Body of pancreas (tissue), 4 donors: ENCODE data around the gene DHRS12. TPM values are rescaled to one million over a fixed set of nuclear protein-coding genes. Genes with fewer than 3 reads are reported as not detected.

Experiments
- ATAC-seq: fragments of 150-250 bp; one replicate; pipeline ENCODE4 v1.9.1; 2016
- DNase-seq, 4 donors: peaks; one replicate each; pipeline ENCODE4 v3.0.0-alpha.2; 2019
- H3K27ac ChIP-seq, 4 donors: fragments of 200-600 bp; sonication (generic); 1 replicate in 3 of 4; 2 replicates in 1 of 4; pipeline versions ENCODE4 v1.5.1 to v1.6.1; 2016 to 2019; ENCODE audit warnings: mild to moderate bottlenecking in 1 of 4, mixed read lengths in 1 of 4, moderate library complexity in 1 of 4
- H3K27me3 ChIP-seq, 2 donors: fragments of 200-600 bp; sonication (generic); one replicate each; pipeline ENCODE4 v1.6.0; 2016; ENCODE audit warnings: mild to moderate bottlenecking in 1 of 2
- H3K36me3 ChIP-seq, 2 donors: fragments of 200-600 bp; sonication (generic); replicated peaks in 1 of 2; 2 replicates each; pipeline ENCODE4 v1.5.1; 2016; ENCODE audit warnings: low read depth in 2 of 2; ENCODE audit not compliant: insufficient read depth in 1 of 2
- H3K4me1 ChIP-seq: fragments of 200-600 bp; sonication (generic); one replicate; pipeline ENCODE4 v1.6.0; 2016
- H3K4me3 ChIP-seq, 2 donors: fragments of 200-600 bp; sonication (generic); 1 replicate in 1 of 2; 2 replicates in 1 of 2; pipeline ENCODE4 v1.5.1; 2016 to 2019
- H3K9me3 ChIP-seq, 3 donors: fragments of 200-600 bp; sonication (generic); 1 replicate in 2 of 3; 2 replicates in 1 of 3; pipeline ENCODE4 v1.5.1; 2016
- POLR2A ChIP-seq, 3 donors: fragments of 450-650 bp; IDR thresholded peaks; one replicate each; pipeline ENCODE4 v1.6.1; 2016; ENCODE audit warnings: antibody characterized with exemption in 3 of 3, mild to moderate bottlenecking in 2 of 3
- WGBS, 2 donors: methylation state at CpG; one replicate each; pipeline ENCODE4 v1.1.5; 2017; 5-methylcytosine and 5-hydroxymethylcytosine counted together
- intact Hi-C: fragments of 100-400 bp; cut with DNase I; formaldehyde crosslinking; loops from one replicate; pipeline ENCODE4 v1.15.1; 2023
- total RNA-seq, 2 donors: library from RNA; depleted of rRNA; stranded (reverse); fragments of >200 nt; gene quantifications; one replicate each; pipeline ENCODE4 v1.1.0, GENCODE V29; 2016
- TF ChIP-seq, protein P1 (sequence below), 7 experiments: fragments of 450-650 bp in 4 of 7; fragments of 200-600 bp in 3 of 7; sonication (generic) in 3 of 7; IDR thresholded peaks; one replicate each; pipeline ENCODE4 v1.5.1; 2016 to 2019; ENCODE audit warnings: antibody characterized with exemption in 7 of 7

DHRS12 gene
- total RNA-seq, 2 donors from 2014 or later = 4.0 to 38.7 TPM

DNA sequence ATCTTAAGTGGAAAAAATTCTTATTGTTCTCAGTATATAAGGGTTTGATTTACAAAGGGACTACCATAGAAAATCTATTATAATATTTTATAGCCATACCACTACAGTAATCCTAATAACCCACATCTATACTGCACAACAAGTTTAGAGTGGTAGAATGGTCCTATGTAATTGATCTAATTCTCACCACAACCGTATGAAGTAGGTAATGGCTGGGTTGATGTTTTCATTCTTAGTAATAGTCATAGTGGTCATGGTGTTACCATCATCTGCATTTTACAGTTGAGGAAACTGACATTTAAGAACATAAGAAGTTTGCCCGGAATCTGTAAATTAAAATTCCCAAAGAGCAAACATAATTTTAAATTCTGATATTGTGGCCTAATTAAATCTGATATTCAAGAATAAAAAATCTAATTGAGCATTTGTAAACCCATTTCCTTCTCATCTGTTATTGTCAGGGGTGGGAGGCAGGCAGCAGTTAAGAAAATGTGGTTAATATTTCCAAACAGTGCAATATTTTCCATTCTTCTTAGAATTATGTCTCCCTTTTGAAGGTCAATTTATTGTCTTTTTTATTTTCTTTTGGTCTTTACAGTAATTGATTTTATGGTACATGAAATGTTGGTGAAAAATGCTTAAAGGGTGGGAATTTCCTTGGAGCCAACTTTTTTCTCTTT, 65.6 kb downstream of the DHRS12 start:
- H3K9me3 ChIP-seq = no peaks in the 10 kb centered on the region
- no peak for TF ChIP-seq POLR2A (IDR thresholded peaks at IDR 0.05)
- TF ChIP-seq, protein P1, sequence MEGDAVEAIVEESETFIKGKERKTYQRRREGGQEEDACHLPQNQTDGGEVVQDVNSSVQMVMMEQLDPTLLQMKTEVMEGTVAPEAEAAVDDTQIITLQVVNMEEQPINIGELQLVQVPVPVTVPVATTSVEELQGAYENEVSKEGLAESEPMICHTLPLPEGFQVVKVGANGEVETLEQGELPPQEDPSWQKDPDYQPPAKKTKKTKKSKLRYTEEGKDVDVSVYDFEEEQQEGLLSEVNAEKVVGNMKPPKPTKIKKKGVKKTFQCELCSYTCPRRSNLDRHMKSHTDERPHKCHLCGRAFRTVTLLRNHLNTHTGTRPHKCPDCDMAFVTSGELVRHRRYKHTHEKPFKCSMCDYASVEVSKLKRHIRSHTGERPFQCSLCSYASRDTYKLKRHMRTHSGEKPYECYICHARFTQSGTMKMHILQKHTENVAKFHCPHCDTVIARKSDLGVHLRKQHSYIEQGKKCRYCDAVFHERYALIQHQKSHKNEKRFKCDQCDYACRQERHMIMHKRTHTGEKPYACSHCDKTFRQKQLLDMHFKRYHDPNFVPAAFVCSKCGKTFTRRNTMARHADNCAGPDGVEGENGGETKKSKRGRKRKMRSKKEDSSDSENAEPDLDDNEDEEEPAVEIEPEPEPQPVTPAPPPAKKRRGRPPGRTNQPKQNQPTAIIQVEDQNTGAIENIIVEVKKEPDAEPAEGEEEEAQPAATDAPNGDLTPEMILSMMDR (IDR thresholded peaks at IDR 0.05) = no peak
- H3K27ac ChIP-seq = peak overlapping the region in 1 of 4 donors; percentile 1
- H3K27me3 ChIP-seq = no peaks in the 10 kb centered on the region
- H3K4me1 ChIP-seq = peaks cover 29% of the 10 kb centered on the region
- ATAC-seq = no peak
- no peak for DNase-seq
- H3K4me3 ChIP-seq = no peak overlapping the region
- intact Hi-C loops = no loop called here
- H3K36me3 ChIP-seq = no peaks in the 10 kb centered on the region
- WGBS, 2 donors = 94 to 95% methylated on average over 2 of the region's 2 CpGs

DNA sequence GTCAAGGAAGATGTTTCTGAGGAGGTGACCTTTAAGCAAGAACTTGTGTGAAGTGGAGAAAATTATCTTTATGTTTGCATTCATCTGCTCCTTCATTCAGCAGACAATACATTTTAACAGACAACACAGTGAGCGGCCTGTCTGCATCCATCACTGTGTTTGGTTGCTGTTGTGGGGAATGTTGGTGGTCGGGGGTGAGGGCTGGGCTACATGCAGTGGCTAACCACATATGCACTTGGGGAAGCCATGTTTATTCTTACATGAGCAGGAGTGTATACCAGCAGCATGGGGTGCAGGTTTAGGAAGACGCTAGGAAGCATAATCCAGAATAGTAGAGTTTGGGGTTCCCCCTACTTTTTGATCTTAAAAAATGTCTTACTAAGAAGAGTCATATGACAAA, 66.4 kb downstream of the DHRS12 start:
- Histone ChIP-seq H3K36me3 (no peaks in the 10 kb centered on the region), H3K4me3 (no peak overlapping the region), H3K4me1 (peaks cover 33% of the 10 kb centered on the region), H3K27me3 (no peaks in the 10 kb centered on the region), H3K9me3 (no peaks in the 10 kb centered on the region), H3K27ac (no peak overlapping the region)
- DNase-seq (no peak), ATAC-seq (no peak)
- WGBS, 2 donors = 80 to 90% methylated on average over 3 of the region's 3 CpGs
- TF ChIP-seq, protein P1 (IDR thresholded peaks at IDR 0.05) = no peak
- intact Hi-C loops = no loop called here

DNA sequence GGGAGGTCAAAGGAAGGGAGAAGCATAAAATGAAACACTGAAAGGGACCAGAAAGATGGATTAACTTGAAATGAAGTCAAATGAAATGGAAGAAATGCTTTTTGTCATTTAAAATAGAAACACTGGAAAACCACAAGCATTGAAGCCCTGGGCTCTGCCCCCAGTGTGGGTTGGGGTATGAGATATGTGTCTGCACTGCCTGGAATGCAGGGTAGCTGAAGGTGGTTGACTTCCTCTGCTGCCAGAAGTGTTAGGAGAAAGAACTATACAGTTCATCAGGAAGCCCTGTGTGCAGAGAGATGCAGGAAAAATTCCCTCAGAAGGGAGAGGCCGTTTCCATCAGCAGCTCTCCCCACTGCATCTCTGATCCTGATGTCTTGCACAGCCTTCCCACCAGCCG, 69.2 kb downstream of the DHRS12 start:
- H3K36me3 ChIP-seq = no peaks in the 10 kb centered on the region
- no peaks in the 10 kb centered on the region for H3K9me3 ChIP-seq
- intact Hi-C loops = no loop called here
- TF ChIP-seq, protein P1 (IDR thresholded peaks at IDR 0.05) = no peak
- H3K4me1 ChIP-seq = peaks cover 53% of the 10 kb centered on the region
- no peak overlapping the region for H3K4me3 ChIP-seq
- whole genome bisulfite sequencing, 2 donors = 86 to 89% methylated on average over 2 of the region's 2 CpGs
- DNase-seq (no peak), ATAC-seq (no peak)
- no peaks in the 10 kb centered on the region for H3K27me3 ChIP-seq
- H3K27ac ChIP-seq = no peak overlapping the region

DNA sequence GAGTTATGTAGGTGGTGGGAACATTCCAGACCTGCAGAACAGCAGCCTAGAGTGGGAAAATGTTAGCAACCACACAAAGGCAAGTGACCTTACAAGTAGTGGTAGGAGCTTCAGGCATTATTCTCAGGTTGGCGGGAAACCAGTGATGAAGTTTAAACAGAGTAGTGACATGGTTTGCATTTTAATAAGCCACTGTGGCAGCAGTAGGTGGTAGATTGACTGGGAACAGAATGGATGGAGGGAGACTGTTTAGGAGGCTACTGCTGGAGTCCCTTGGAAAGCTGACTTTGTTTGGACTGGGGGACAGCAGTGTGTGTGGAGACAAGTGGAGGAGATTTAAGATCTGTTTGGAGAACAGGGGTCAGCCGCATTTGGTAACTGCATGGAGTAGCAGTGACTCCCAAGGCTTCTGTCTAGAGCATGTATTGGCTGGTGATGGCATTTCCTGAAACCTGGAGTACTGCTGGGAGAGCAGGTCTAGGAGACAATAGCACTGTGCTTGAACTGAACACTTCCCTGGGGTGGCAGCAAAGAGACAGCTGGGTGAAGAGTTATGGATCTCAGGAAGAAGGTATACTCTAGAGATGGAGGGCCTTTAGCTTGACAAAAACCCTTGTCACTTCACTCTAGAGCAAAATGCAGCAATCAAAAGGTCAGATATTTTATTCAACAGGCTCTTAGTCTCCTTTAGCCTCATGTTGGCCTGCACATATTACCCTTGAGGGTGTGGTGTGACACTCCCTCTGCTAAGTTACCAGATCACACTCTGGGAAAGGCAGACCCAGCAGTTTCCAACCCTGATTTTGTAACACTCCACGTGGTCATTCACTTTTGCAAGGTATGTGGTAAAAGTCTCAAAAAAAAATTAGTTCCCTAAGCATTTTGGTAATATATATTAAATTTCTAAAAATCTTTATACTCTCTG, 70.3 kb downstream of the DHRS12 start:
- DNase-seq = peak in 1 of 4 donors; percentile 45
- Histone ChIP-seq H3K36me3 (no peaks in the 10 kb centered on the region), H3K4me3 (no peak overlapping the region), H3K9me3 (no peaks in the 10 kb centered on the region), H3K4me1 (peaks cover 53% of the 10 kb centered on the region), H3K27ac (peak overlapping the region in 1 of 4 donors; percentile 31), H3K27me3 (no peaks in the 10 kb centered on the region)
- WGBS, 2 donors = 69% methylated on average over 3 of the region's 3 CpGs
- TF ChIP-seq, protein P1 (IDR thresholded peaks at IDR 0.05) = no peak
- no peak for TF ChIP-seq POLR2A (IDR thresholded peaks at IDR 0.05)
- ATAC-seq = no peak
- intact Hi-C loops = no loop called here
